Muscle layer of colon (tissue), 2 donors: ENCODE measurements around the gene LRRC8B.
"Not testable (repeated sequence)": the region's sequence is repeated elsewhere in the genome, so short reads cannot be mapped to it uniquely, and the experiment has no call there.

Experiments
- H3K27ac ChIP-seq: one replicate; pipeline ENCODE4 v1.7.0; 2013; ENCODE audit warnings: low read depth, mild to moderate bottlenecking, low read length, moderate library complexity
- H3K27me3 ChIP-seq, 2 donors: one replicate each; pipeline ENCODE4 v1.7.0; 2013; ENCODE audit warnings: low read length in 2 of 2, mild to moderate bottlenecking in 2 of 2; ENCODE audit not compliant: insufficient read depth in 2 of 2, control insufficient read depth in 1 of 2
- H3K36me3 ChIP-seq: one replicate; pipeline ENCODE4 v1.7.0; 2013; ENCODE audit warnings: mild to moderate bottlenecking, low read length; ENCODE audit not compliant: insufficient read depth
- H3K4me1 ChIP-seq: one replicate; pipeline ENCODE4 v1.7.0; 2013; ENCODE audit warnings: mild to moderate bottlenecking, low read length; ENCODE audit not compliant: insufficient read depth
- H3K4me3 ChIP-seq, 2 donors: one replicate each; pipeline ENCODE4 v1.7.0; 2013; ENCODE audit warnings: low read length in 2 of 2, low read depth in 1 of 2, mild to moderate bottlenecking in 1 of 2, moderate library complexity in 1 of 2
- H3K9ac ChIP-seq: one replicate; pipeline ENCODE4 v1.7.0; 2013; ENCODE audit warnings: low read length
- H3K9me3 ChIP-seq: one replicate; pipeline ENCODE4 v1.7.0; 2013; ENCODE audit warnings: mild to moderate bottlenecking, low read length
- donor health status: abdominal sarcoma.
- donor health status: Adenocarcinoma of cecum.

Gene LRRC8B

GRCh38 chr1:89502895-89503294 is 21.7 kb upstream of the LRRC8B start:
- no peaks in the 10 kb centered on the region for H3K4me1 ChIP-seq
- no peak overlapping the region for H3K9ac ChIP-seq
- no peak overlapping the region for H3K4me3 ChIP-seq
- no peaks in the 10 kb centered on the region for H3K9me3 ChIP-seq
- no peak overlapping the region for H3K27ac ChIP-seq
- no peaks in the 10 kb centered on the region for H3K36me3 ChIP-seq
- H3K27me3 ChIP-seq, result no peaks in the 10 kb centered on the region

- no peak overlapping the region for H3K4me3 ChIP-seq
- no peaks in the 10 kb centered on the region for H3K9me3 ChIP-seq
- no peak overlapping the region for H3K9ac ChIP-seq
- no peak overlapping the region for H3K27ac ChIP-seq
- no peaks in the 10 kb centered on the region for H3K36me3 ChIP-seq
- H3K4me1 ChIP-seq, result no peaks in the 10 kb centered on the region
- no peaks in the 10 kb centered on the region for H3K27me3 ChIP-seq
Observed at GRCh38 chr1:89503690-89504089, 20.9 kb upstream of the LRRC8B start.

GRCh38 chr1:89510061-89510460 is 14.6 kb upstream of the LRRC8B start:
- H3K27ac ChIP-seq, H3K4me3 ChIP-seq, H3K9ac ChIP-seq, H3K9me3 ChIP-seq, H3K4me1 ChIP-seq, H3K36me3 ChIP-seq, H3K27me3 ChIP-seq: not testable (repeated sequence)

- Histone ChIP-seq H3K4me1 (no peaks in the 10 kb centered on the region), H3K9me3 (no peaks in the 10 kb centered on the region), H3K36me3 (no peaks in the 10 kb centered on the region), H3K4me3 (no peak overlapping the region), H3K27ac (no peak overlapping the region), H3K27me3 (no peaks in the 10 kb centered on the region), H3K9ac (no peak overlapping the region)
Observed at GRCh38 chr1:89512996-89513720, 11.5 kb upstream of the LRRC8B start.

GRCh38 chr1:89516055-89516454 is 8.6 kb upstream of the LRRC8B start:
- Histone ChIP-seq H3K27ac (no peak overlapping the region), H3K36me3 (no peaks in the 10 kb centered on the region), H3K4me1 (no peaks in the 10 kb centered on the region), H3K27me3 (no peaks in the 10 kb centered on the region), H3K9me3 (no peaks in the 10 kb centered on the region), H3K9ac (no peak overlapping the region), H3K4me3 (no peak overlapping the region)

GRCh38 chr1:89518221-89518631 is 6.4 kb upstream of the LRRC8B start:
- Histone ChIP-seq H3K36me3 (no peaks in the 10 kb centered on the region), H3K27me3 (no peaks in the 10 kb centered on the region), H3K27ac (no peak overlapping the region), H3K4me3 (no peak overlapping the region), H3K9me3 (no peaks in the 10 kb centered on the region), H3K9ac (no peak overlapping the region), H3K4me1 (no peaks in the 10 kb centered on the region)

- Histone ChIP-seq H3K9ac (no peak overlapping the region), H3K4me3 (no peak overlapping the region), H3K9me3 (no peaks in the 10 kb centered on the region), H3K4me1 (peaks cover 6% of the 10 kb centered on the region), H3K27ac (no peak overlapping the region), H3K27me3 (no peaks in the 10 kb centered on the region), H3K36me3 (no peaks in the 10 kb centered on the region)
Observed at GRCh38 chr1:89519779-89520358, 4.8 kb upstream of the LRRC8B start.

- H3K36me3 ChIP-seq, H3K9ac ChIP-seq, H3K27me3 ChIP-seq, H3K4me1 ChIP-seq, H3K27ac ChIP-seq, H3K9me3 ChIP-seq, H3K4me3 ChIP-seq: not testable (repeated sequence)
Observed at GRCh38 chr1:89521977-89522376, 2.7 kb upstream of the LRRC8B start.

GRCh38 chr1:89523572-89524368 is 859 bp upstream of the LRRC8B start:
- Histone ChIP-seq H3K9ac (peak overlapping the region; percentile 44), H3K4me1 (peaks cover 6% of the 10 kb centered on the region), H3K36me3 (no peaks in the 10 kb centered on the region), H3K27ac (peak overlapping the region; percentile 74), H3K27me3 (no peaks in the 10 kb centered on the region), H3K4me3 (peak overlapping the region; percentile 78 to 85), H3K9me3 (no peaks in the 10 kb centered on the region)

- Histone ChIP-seq H3K27me3 (no peaks in the 10 kb centered on the region), H3K4me1 (peaks cover 6% of the 10 kb centered on the region), H3K9ac (no peak overlapping the region), H3K4me3 (peak overlapping the region; percentile 78 to 85), H3K27ac (peak overlapping the region; percentile 74), H3K36me3 (no peaks in the 10 kb centered on the region), H3K9me3 (no peaks in the 10 kb centered on the region)
Observed at GRCh38 chr1:89525169-89525855, 683 bp downstream of the LRRC8B start.

- Histone ChIP-seq H3K4me1 (peaks cover 6% of the 10 kb centered on the region), H3K9me3 (no peaks in the 10 kb centered on the region), H3K4me3 (no peak overlapping the region), H3K27me3 (no peaks in the 10 kb centered on the region), H3K9ac (no peak overlapping the region), H3K36me3 (no peaks in the 10 kb centered on the region), H3K27ac (no peak overlapping the region)
Observed at GRCh38 chr1:89527256-89527655, 2.6 kb downstream of the LRRC8B start.
